ENCODE data around the gene GPRC5D. TPM values are rescaled to one million over a fixed set of nuclear protein-coding genes. Genes with fewer than 3 reads are reported as not detected.

GPRC5D gene
- total RNA-seq, 1 donor from 2014 or later: not detected

DNA sequence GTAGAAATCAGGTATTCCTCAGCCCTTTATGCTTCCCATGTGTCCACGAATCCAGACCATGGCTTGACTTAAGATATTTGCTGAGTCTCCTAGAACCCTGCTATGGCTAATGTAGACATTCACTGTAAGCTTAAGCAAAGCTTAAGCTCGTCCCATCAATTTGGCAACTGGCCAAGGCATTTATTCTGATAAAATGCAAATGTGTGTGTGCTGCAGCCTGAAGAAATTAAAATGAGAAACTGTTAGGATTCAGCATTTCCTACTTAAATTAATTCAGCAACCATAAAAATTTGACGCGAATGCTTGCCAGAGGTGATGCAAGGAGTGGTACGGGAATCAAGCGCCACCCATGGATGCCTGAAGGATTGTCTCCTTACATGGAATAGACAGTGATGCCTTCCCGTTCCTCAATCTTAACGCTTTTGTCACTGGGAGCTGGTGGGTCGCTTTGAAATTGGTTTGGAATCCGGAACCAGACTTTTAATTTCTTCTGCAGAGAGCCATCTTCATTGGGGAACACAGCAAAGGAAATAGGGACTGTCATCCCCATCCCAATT lies 34.9 kb upstream of the GPRC5D start:
- TF ChIP-seq, protein P1, sequence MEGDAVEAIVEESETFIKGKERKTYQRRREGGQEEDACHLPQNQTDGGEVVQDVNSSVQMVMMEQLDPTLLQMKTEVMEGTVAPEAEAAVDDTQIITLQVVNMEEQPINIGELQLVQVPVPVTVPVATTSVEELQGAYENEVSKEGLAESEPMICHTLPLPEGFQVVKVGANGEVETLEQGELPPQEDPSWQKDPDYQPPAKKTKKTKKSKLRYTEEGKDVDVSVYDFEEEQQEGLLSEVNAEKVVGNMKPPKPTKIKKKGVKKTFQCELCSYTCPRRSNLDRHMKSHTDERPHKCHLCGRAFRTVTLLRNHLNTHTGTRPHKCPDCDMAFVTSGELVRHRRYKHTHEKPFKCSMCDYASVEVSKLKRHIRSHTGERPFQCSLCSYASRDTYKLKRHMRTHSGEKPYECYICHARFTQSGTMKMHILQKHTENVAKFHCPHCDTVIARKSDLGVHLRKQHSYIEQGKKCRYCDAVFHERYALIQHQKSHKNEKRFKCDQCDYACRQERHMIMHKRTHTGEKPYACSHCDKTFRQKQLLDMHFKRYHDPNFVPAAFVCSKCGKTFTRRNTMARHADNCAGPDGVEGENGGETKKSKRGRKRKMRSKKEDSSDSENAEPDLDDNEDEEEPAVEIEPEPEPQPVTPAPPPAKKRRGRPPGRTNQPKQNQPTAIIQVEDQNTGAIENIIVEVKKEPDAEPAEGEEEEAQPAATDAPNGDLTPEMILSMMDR (IDR thresholded peaks at IDR 0.05; ENCODE audit: unreplicated experiment): no peak
- H3K9me3 Mint-ChIP-seq: no peaks in the 10 kb centered on the region
- DNase-seq (ENCODE audit: low spot score in 2 of 2, unreplicated experiment in 2 of 2): no peak
- H3K4me3 Mint-ChIP-seq: no peak overlapping the region
- H3K36me3 Mint-ChIP-seq: peaks cover 32% of the 10 kb centered on the region
- no peaks in the 10 kb centered on the region for H3K27me3 Mint-ChIP-seq (ENCODE audit: low read depth)
- H3K4me1 Mint-ChIP-seq: peaks cover 21% of the 10 kb centered on the region
- H3K27ac Mint-ChIP-seq: no peak overlapping the region

DNA sequence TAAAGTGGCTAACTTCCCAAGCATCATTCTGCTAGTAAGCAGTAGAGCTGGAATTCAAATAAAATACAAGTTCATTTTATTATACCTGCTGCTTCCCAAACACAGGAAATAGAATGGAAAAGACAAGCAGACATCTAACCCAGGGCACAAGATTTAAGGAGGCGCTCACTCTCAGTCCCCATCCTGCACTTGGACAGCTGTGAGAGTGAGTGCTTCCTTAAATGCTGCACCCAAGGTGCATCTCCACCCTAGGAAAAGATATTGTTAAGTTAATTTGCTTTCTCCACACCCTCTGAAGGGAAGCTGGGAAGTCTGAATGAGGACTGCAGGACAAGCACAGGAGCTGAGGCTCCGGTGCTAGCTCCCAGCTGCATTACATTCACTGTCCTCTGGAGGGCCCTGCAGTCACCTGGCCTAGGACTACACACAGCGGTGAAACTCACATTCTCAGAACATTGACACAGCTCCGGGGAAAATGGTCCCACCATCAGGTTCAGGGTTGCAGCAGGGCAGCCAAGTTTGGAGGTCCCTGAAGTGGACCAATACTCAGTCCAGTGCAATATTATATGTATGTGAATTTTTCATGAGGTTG lies 33.9 kb upstream of the GPRC5D start:
- Mint-ChIP-seq H3K9me3 (no peaks in the 10 kb centered on the region), H3K27ac (no peak overlapping the region), H3K4me3 (no peak overlapping the region), H3K36me3 (peaks cover 32% of the 10 kb centered on the region), H3K4me1 (peaks cover 12% of the 10 kb centered on the region), H3K27me3 (ENCODE audit: low read depth) (no peaks in the 10 kb centered on the region)
- no peak for DNase-seq (ENCODE audit: low spot score in 2 of 2, unreplicated experiment in 2 of 2)
- TF ChIP-seq, protein P1 (IDR thresholded peaks at IDR 0.05; ENCODE audit: unreplicated experiment): peak; percentile 38

DNA sequence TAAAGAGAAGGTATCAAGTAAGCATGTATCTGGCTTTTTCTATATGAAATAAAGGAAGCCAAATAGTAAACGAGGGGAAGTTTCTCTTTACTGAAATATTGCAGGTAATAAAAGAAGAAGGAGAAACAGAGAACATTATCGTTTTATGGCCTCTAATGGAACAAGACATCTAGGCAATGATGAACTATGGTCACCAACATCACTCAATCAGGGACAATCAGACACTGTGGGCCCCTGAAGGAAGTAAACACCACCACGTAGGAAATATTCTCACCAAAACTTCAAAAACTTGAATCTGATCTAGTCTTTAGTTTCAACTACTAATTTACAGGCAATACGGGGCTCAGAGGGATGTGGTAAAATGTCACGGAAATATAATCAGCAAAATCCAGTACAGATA lies 32.2 kb upstream of the GPRC5D start:
- Mint-ChIP-seq H3K9me3 (no peaks in the 10 kb centered on the region), H3K27ac (no peak overlapping the region), H3K27me3 (ENCODE audit: low read depth) (no peaks in the 10 kb centered on the region), H3K36me3 (peaks cover 32% of the 10 kb centered on the region), H3K4me3 (no peak overlapping the region), H3K4me1 (peaks cover 1% of the 10 kb centered on the region)
- DNase-seq (ENCODE audit: low spot score in 2 of 2, unreplicated experiment in 2 of 2): no peak
- TF ChIP-seq, protein P1 (IDR thresholded peaks at IDR 0.05; ENCODE audit: unreplicated experiment): no peak

DNA sequence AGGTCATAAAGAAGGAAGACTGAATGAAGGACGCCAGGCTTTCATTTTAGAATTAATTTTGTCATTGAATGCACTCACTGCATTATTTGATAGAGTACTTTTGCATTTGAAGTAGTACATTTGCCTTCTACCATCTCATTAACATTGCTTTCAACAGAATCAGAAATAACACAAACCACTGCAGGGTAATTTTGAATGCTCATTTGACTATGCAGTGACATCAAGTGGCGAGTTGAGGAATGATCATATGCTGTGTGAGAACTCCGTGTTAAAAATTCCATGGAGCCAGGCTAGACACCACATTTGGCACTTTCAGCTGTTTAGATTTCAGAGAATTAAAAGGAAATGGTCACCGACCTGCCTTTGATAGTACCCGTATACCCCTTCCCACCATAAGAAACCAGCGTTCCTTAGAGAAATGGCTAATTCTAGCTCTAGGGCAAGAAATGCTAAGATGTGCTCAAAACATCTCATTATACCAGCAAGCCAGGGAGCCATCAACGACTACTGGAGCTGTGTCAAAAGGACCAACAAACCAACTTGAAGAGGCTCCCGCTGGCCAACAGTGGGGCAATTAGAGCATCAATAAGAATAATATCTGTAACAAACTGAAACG lies 31.6 kb upstream of the GPRC5D start:
- TF ChIP-seq, protein P1 (IDR thresholded peaks at IDR 0.05; ENCODE audit: unreplicated experiment): peak; percentile 46
- no peaks in the 10 kb centered on the region for H3K27me3 Mint-ChIP-seq (ENCODE audit: low read depth)
- no peak overlapping the region for H3K4me3 Mint-ChIP-seq
- peaks cover 29% of the 10 kb centered on the region for H3K36me3 Mint-ChIP-seq
- H3K4me1 Mint-ChIP-seq: no peaks in the 10 kb centered on the region
- H3K27ac Mint-ChIP-seq: no peak overlapping the region
- no peak for DNase-seq (ENCODE audit: low spot score in 2 of 2, unreplicated experiment in 2 of 2)
- H3K9me3 Mint-ChIP-seq: no peaks in the 10 kb centered on the region

DNA sequence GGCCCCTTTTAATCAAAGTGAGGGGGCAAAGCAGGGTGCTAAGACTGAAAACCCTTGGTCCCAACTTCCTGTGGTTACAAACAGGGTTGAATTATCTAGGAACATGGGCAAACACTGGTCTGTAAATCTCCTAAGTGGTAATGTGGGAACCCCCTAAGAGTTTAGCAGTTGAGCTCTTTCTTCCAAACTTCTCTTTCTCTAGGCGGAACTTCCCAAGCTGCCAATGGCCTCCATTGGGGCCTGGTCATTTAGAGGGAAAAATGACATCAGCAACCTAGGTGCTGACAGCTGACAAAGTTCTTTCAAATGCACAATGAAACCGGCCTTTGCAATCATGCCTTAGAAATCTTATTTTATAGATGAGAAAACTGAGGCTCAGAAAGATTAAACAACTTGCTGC lies 30.4 kb upstream of the GPRC5D start:
- Mint-ChIP-seq H3K9me3 (no peaks in the 10 kb centered on the region), H3K4me1 (peaks cover 2% of the 10 kb centered on the region), H3K4me3 (no peak overlapping the region), H3K27ac (no peak overlapping the region), H3K36me3 (peaks cover 29% of the 10 kb centered on the region), H3K27me3 (ENCODE audit: low read depth) (no peaks in the 10 kb centered on the region)
- TF ChIP-seq, protein P1 (IDR thresholded peaks at IDR 0.05; ENCODE audit: unreplicated experiment): no peak
- no peak for DNase-seq (ENCODE audit: low spot score in 2 of 2, unreplicated experiment in 2 of 2)

Data from mesothelial cell of epicardium (in vitro differentiated cells).